Astrocyte (in vitro differentiated cells and primary cell): Measurements from ENCODE around the gene DAAM2. TPM values are rescaled to one million over a fixed set of nuclear protein-coding genes. Genes with fewer than 3 reads are reported as not detected.
A peak's percentile ranks its signal among the peaks of the same experiment; 100 is the strongest.

Source experiments
- DNase-seq: peaks from one replicate; pipeline ENCODE4 v3.0.0-alpha.2; 2010; ENCODE audit warnings: low read depth
- FAIRE-seq: peaks from 2 replicates; lab custom pipeline; 2011; peaks lifted over from hg19 to GRCh38; lab: Jason Lieb, UNC
- H2AFZ ChIP-seq: 2 replicates; pipeline ENCODE4 v1.6.0; 2012; ENCODE audit warnings: low read depth, low read length, inconsistent platforms
- H3K27ac ChIP-seq: 2 replicates; pipeline ENCODE4 v1.5.1; 2011; ENCODE audit warnings: low read depth, low read length, inconsistent platforms
- H3K27me3 ChIP-seq: 2 replicates; pipeline ENCODE4 v1.6.0; 2011; ENCODE audit warnings: low read length, inconsistent platforms; ENCODE audit not compliant: insufficient read depth
- H3K36me3 ChIP-seq: 2 replicates; pipeline ENCODE4 v1.5.1; 2011; ENCODE audit warnings: low read length, inconsistent platforms; ENCODE audit not compliant: insufficient read depth
- H3K4me1 ChIP-seq: 2 replicates; pipeline ENCODE4 v1.5.1; 2011; ENCODE audit warnings: low read length, inconsistent platforms; ENCODE audit not compliant: insufficient read depth
- H3K4me2 ChIP-seq: 2 replicates; pipeline ENCODE4 v1.6.0; 2012; ENCODE audit warnings: low read length, inconsistent platforms
- H3K4me3 ChIP-seq: 2 replicates; pipeline ENCODE4 v1.5.1; 2011; ENCODE audit warnings: low read depth, mild to moderate bottlenecking, low read length, inconsistent platforms; ENCODE audit not compliant: insufficient read depth
- H3K79me2 ChIP-seq: 2 replicates; pipeline ENCODE4 v1.6.0; 2012; ENCODE audit warnings: mild to moderate bottlenecking, low read length, inconsistent platforms; ENCODE audit not compliant: insufficient read depth
- H3K9ac ChIP-seq: 2 replicates; pipeline ENCODE4 v1.6.0; 2012; ENCODE audit warnings: mild to moderate bottlenecking, low read length, inconsistent platforms
- H3K9me3 ChIP-seq: 2 replicates; pipeline ENCODE4 v1.5.1; 2012; ENCODE audit warnings: low read depth, mild to moderate bottlenecking, low read length, inconsistent platforms; ENCODE audit not compliant: insufficient read depth
- H4K20me1 ChIP-seq: 2 replicates; pipeline ENCODE4 v1.6.0; 2012; ENCODE audit warnings: low read length, inconsistent platforms; ENCODE audit not compliant: insufficient read depth
- H3K27ac Mint-ChIP-seq: one replicate; pipeline ENCODE4 v1.8.0; 2021; ENCODE audit warnings: mild to moderate bottlenecking, mixed read lengths; ENCODE audit not compliant: unreplicated experiment
- H3K27me3 Mint-ChIP-seq: one replicate; pipeline ENCODE4 v1.8.0; 2021; ENCODE audit warnings: low read depth, mixed read lengths; ENCODE audit not compliant: unreplicated experiment
- H3K36me3 Mint-ChIP-seq: one replicate; pipeline ENCODE4 v1.8.0; 2021; ENCODE audit warnings: low read depth, mixed read lengths; ENCODE audit not compliant: unreplicated experiment
- H3K4me1 Mint-ChIP-seq: one replicate; pipeline ENCODE4 v1.8.0; 2021; ENCODE audit warnings: low read depth, mixed read lengths; ENCODE audit not compliant: unreplicated experiment
- H3K4me3 Mint-ChIP-seq: one replicate; pipeline ENCODE4 v1.8.0; 2021; ENCODE audit warnings: mild to moderate bottlenecking, moderate library complexity, mixed read lengths; ENCODE audit not compliant: unreplicated experiment
- H3K9me3 Mint-ChIP-seq: one replicate; pipeline ENCODE4 v1.8.0; 2021; ENCODE audit warnings: mild to moderate bottlenecking, mixed read lengths; ENCODE audit not compliant: unreplicated experiment
- CTCF ChIP-seq: IDR thresholded peaks from 2 replicates; pipeline ENCODE4 v1.5.1; 2011; ENCODE audit warnings: low read depth, mild to moderate bottlenecking, inconsistent platforms, low read length, moderate library complexity; ENCODE audit not compliant: insufficient read depth
- EZH2 ChIP-seq: IDR thresholded peaks from 2 replicates; pipeline ENCODE4 v1.6.1; 2012; ENCODE audit warnings: mild to moderate bottlenecking, low read length, inconsistent platforms; ENCODE audit not compliant: insufficient read depth
- total RNA-seq: library from RNA; stranded (reverse); gene quantifications from 2 replicates; pipeline ENCODE4 v1.2.1, GENCODE V29; 2021

Gene DAAM2
- total RNA-seq, 1 donor from 2014 or later, result 38.4 TPM

GRCh38 chr6:39927159-39927558, 135.0 kb downstream of the DAAM2 start:
- no peak overlapping the region for H3K27ac ChIP-seq
- H3K9ac ChIP-seq, result no peak overlapping the region
- H3K9me3 Mint-ChIP-seq, result no peaks in the 10 kb centered on the region
- H3K27ac Mint-ChIP-seq, result peak overlapping the region; percentile 18
- peaks cover 25% of the 10 kb centered on the region for H3K4me1 Mint-ChIP-seq
- no peak overlapping the region for H3K4me3 Mint-ChIP-seq
- no peaks in the 10 kb centered on the region for H3K9me3 ChIP-seq
- no peak for TF ChIP-seq CTCF
- TF ChIP-seq EZH2, result no peak
- H3K36me3 ChIP-seq, result no peaks in the 10 kb centered on the region
- no peak for FAIRE-seq
- H3K27me3 Mint-ChIP-seq, result no peaks in the 10 kb centered on the region
- peak; percentile 52 for DNase-seq
- no peak overlapping the region for H3K4me3 ChIP-seq
- H3K27me3 ChIP-seq, result no peaks in the 10 kb centered on the region
- no peaks in the 10 kb centered on the region for H3K79me2 ChIP-seq
- H4K20me1 ChIP-seq, result peaks cover 4% of the 10 kb centered on the region
- peaks cover 8% of the 10 kb centered on the region for H3K4me1 ChIP-seq
- no peak overlapping the region for H2AFZ ChIP-seq
- H3K36me3 Mint-ChIP-seq, result peaks cover 17% of the 10 kb centered on the region
- peak overlapping the region; percentile 9 for H3K4me2 ChIP-seq

GRCh38 chr6:39929039-39929732, 137.0 kb downstream of the DAAM2 start:
- H3K9me3 Mint-ChIP-seq, result no peaks in the 10 kb centered on the region
- Histone ChIP-seq H4K20me1 (peaks cover 4% of the 10 kb centered on the region), H3K9me3 (no peaks in the 10 kb centered on the region), H3K9ac (no peak overlapping the region), H2AFZ (no peak overlapping the region), H3K4me1 (peaks cover 16% of the 10 kb centered on the region), H3K36me3 (no peaks in the 10 kb centered on the region), H3K4me3 (no peak overlapping the region), H3K4me2 (no peak overlapping the region), H3K79me2 (no peaks in the 10 kb centered on the region), H3K27ac (no peak overlapping the region), H3K27me3 (no peaks in the 10 kb centered on the region)
- H3K27me3 Mint-ChIP-seq, result no peaks in the 10 kb centered on the region
- H3K4me3 Mint-ChIP-seq, result no peak overlapping the region
- peaks cover 14% of the 10 kb centered on the region for H3K36me3 Mint-ChIP-seq
- no peak for FAIRE-seq
- no peak for DNase-seq
- no peak overlapping the region for H3K27ac Mint-ChIP-seq
- TF ChIP-seq CTCF, result no peak
- no peak for TF ChIP-seq EZH2
- peaks cover 37% of the 10 kb centered on the region for H3K4me1 Mint-ChIP-seq

- Histone ChIP-seq H3K36me3 (no peaks in the 10 kb centered on the region), H3K9me3 (no peaks in the 10 kb centered on the region), H3K27ac (no peak overlapping the region), H2AFZ (no peak overlapping the region), H3K79me2 (no peaks in the 10 kb centered on the region), H3K27me3 (no peaks in the 10 kb centered on the region), H3K4me1 (peaks cover 16% of the 10 kb centered on the region), H4K20me1 (peaks cover 4% of the 10 kb centered on the region), H3K4me2 (no peak overlapping the region), H3K4me3 (no peak overlapping the region), H3K9ac (no peak overlapping the region)
- Mint-ChIP-seq H3K9me3 (no peaks in the 10 kb centered on the region), H3K36me3 (peaks cover 14% of the 10 kb centered on the region), H3K27me3 (no peaks in the 10 kb centered on the region), H3K4me1 (peaks cover 42% of the 10 kb centered on the region), H3K27ac (no peak overlapping the region), H3K4me3 (no peak overlapping the region)
- FAIRE-seq, result no peak
- TF ChIP-seq CTCF, result no peak
- TF ChIP-seq EZH2, result no peak
- DNase-seq, result no peak
These were observed 137.7 kb downstream of the DAAM2 start for GRCh38 chr6:39929733-39930461.
